ENCODE data around the gene FABP6. TPM values are rescaled to one million over a fixed set of nuclear protein-coding genes. Genes with fewer than 3 reads are reported as not detected.

Gene FABP6
- total RNA-seq, 3 donors from 2014 or later: not detected

DNA sequence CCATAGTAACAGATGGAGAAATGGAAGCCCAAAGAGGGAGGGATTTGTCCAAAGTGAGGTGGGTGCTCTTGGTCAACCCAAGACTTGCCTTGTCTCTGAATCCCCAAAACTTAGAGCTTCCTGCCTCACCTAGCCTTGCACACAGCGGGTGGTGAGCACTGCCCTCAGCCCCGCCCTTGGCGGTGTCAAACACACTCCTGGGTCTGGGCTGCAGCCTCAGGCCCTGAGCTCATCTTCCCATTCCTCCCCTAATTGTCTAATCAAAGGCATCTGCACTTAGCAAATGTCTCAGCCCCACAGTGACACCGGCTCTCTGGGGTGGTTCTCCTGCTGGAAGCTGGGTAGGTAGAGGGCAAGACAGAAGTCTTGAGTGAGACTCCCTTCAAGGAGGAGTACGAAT lies 20.9 kb downstream of the FABP6 start:
- Histone ChIP-seq H3K4me3 (no peak overlapping the region), H3K36me3 (no peaks in the 10 kb centered on the region), H3K27ac (no peak overlapping the region), H3K4me1 (no peaks in the 10 kb centered on the region), H3K9me3 (no peaks in the 10 kb centered on the region), H3K27me3 (no peaks in the 10 kb centered on the region)
- intact Hi-C loops (cut with DNase I; ENCODE audit: low total_unique reads): no loop called here
- no peak for TF ChIP-seq CTCF (IDR thresholded peaks at IDR 0.05)
- no peak for TF ChIP-seq POLR2A (IDR thresholded peaks at IDR 0.05)
- TF ChIP-seq POLR2AphosphoS5 (IDR thresholded peaks at IDR 0.05): no peak
- DNase-seq (ENCODE audit: low spot score in 2 of 2): no peak

DNA sequence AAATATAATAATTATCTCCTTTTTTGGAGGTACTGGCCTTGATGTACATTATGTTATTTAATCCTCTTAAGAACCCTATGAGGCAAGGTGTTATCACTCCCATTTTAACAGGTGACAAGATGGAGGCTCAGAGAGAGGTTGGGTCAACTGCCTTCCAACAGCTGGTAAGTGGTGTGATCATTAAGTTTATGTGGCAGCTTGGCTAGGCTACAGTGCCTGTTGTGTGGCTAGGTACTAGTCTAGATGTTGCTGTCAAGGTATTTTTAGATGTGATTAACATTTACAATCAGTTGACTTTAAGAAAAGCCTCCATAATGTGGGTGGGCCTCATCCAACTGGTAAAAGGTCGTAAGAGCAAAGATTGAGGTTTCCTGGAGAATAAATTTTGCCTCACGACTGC lies 21.5 kb downstream of the FABP6 start:
- no peak for TF ChIP-seq POLR2AphosphoS5 (IDR thresholded peaks at IDR 0.05)
- TF ChIP-seq POLR2A (IDR thresholded peaks at IDR 0.05): no peak
- TF ChIP-seq CTCF (IDR thresholded peaks at IDR 0.05): no peak
- Histone ChIP-seq H3K27ac (no peak overlapping the region), H3K27me3 (no peaks in the 10 kb centered on the region), H3K4me1 (no peaks in the 10 kb centered on the region), H3K4me3 (no peak overlapping the region), H3K36me3 (no peaks in the 10 kb centered on the region), H3K9me3 (no peaks in the 10 kb centered on the region)
- no peak for DNase-seq (ENCODE audit: low spot score in 2 of 2)
- intact Hi-C loops (cut with DNase I; ENCODE audit: low total_unique reads): no loop called here

- Histone ChIP-seq H3K9me3 (no peaks in the 10 kb centered on the region), H3K27ac (no peak overlapping the region), H3K36me3 (no peaks in the 10 kb centered on the region), H3K4me3 (no peak overlapping the region), H3K4me1 (no peaks in the 10 kb centered on the region), H3K27me3 (no peaks in the 10 kb centered on the region)
- intact Hi-C loops (cut with DNase I; ENCODE audit: low total_unique reads): no loop called here
- DNase-seq (ENCODE audit: low spot score in 2 of 2): no peak
- TF ChIP-seq POLR2AphosphoS5 (IDR thresholded peaks at IDR 0.05) (no peak), POLR2A (IDR thresholded peaks at IDR 0.05) (no peak), CTCF (IDR thresholded peaks at IDR 0.05) (no peak)
Observed at GRCh38 chr5:160251406-160252155, 22.3 kb downstream of the FABP6 start.

DNA sequence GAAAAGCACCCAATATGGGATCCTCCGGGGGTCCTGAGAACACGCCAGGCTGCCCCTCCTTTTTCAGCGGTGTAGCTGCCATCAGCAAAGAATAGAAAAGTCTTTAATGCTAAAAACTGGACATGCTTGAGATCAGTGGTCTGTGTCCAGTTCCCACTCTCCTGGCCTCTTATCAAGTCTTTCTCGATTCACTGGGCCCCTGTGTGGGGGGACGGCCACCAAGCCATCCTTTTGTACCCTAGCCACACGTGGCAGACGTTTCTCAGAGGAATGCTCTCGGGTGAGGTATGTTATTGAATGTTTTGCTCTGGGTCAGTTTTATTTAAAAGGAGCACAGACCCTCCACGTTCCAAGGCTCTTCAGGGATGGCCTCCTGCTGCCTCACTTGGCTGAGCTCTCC lies 23.6 kb downstream of the FABP6 start:
- Histone ChIP-seq H3K36me3 (no peaks in the 10 kb centered on the region), H3K27ac (no peak overlapping the region), H3K27me3 (no peaks in the 10 kb centered on the region), H3K4me3 (no peak overlapping the region), H3K4me1 (no peaks in the 10 kb centered on the region), H3K9me3 (no peaks in the 10 kb centered on the region)
- TF ChIP-seq POLR2AphosphoS5 (IDR thresholded peaks at IDR 0.05): no peak
- no peak for TF ChIP-seq POLR2A (IDR thresholded peaks at IDR 0.05)
- TF ChIP-seq CTCF (IDR thresholded peaks at IDR 0.05): no peak
- DNase-seq (ENCODE audit: low spot score in 2 of 2): no peak
- intact Hi-C loops (cut with DNase I; ENCODE audit: low total_unique reads): no loop called here

DNA sequence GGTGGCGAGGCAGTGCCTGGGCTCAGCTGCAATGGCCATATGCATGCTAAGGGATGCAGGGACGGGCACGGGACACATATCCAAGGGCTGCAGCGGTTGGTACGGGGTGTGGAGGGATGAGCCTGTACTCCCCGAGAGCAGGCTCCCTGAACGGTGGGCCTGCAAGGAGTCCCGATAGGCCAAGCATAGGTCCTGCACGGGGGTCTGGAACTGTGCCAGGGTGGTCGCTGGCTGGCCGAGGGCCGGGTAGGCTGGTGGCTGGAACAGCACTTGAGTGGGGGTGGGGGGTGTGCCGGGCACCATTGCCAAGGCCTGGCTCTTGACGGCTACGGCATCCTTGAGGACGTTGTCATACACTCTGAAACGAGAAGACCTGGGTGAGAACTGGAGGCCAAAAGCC lies 24.1 kb downstream of the FABP6 start:
- intact Hi-C loops (cut with DNase I; ENCODE audit: low total_unique reads): no loop called here
- no peak for DNase-seq (ENCODE audit: low spot score in 2 of 2)
- Histone ChIP-seq H3K4me3 (no peak overlapping the region), H3K36me3 (no peaks in the 10 kb centered on the region), H3K9me3 (no peaks in the 10 kb centered on the region), H3K27me3 (no peaks in the 10 kb centered on the region), H3K4me1 (no peaks in the 10 kb centered on the region), H3K27ac (no peak overlapping the region)
- no peak for TF ChIP-seq CTCF (IDR thresholded peaks at IDR 0.05)
- TF ChIP-seq POLR2AphosphoS5 (IDR thresholded peaks at IDR 0.05): no peak
- no peak for TF ChIP-seq POLR2A (IDR thresholded peaks at IDR 0.05)
